GM23248 (cell line): ENCODE measurements around the gene KIF5A.

Experiments
- EZH2 ChIP-seq: fragments of 200-600 bp; sonication (generic); IDR thresholded peaks from 2 replicates; pipeline ENCODE4 v1.6.1; 2018; ENCODE audit warnings: antibody characterized with exemption, mild to moderate bottlenecking; ENCODE audit not compliant: insufficient read depth, poor library complexity, severe bottlenecking
- EZH2phosphoT487 ChIP-seq: fragments of 200-600 bp; sonication (generic); IDR thresholded peaks from 2 replicates; pipeline ENCODE4 v1.6.1; 2018; ENCODE audit warnings: antibody characterized with exemption, moderate library complexity, mild to moderate bottlenecking, low read depth; ENCODE audit not compliant: insufficient read depth

GRCh38 chr12:57560516-57560915 is 10.7 kb downstream of the KIF5A start:
- TF ChIP-seq EZH2 (no peak), EZH2phosphoT487 (no peak)
